Activated naive CD4-positive, alpha-beta T cell treated with anti-CD3 and anti-CD28 coated beads, Interleukin-2, amount 50 U/mL, for 24 hours (primary cell): ENCODE measurements around the gene C2.

Experiments
- H3K27ac Mint-ChIP-seq: one replicate; pipeline ENCODE4 v1.8.0; 2021; ENCODE audit warnings: mild to moderate bottlenecking, mixed read lengths
- H3K27me3 Mint-ChIP-seq: one replicate; pipeline ENCODE4 v1.8.0; 2021; ENCODE audit warnings: mixed read lengths
- H3K36me3 Mint-ChIP-seq: one replicate; pipeline ENCODE4 v1.8.0; 2021; ENCODE audit warnings: mixed read lengths
- H3K4me1 Mint-ChIP-seq: one replicate; pipeline ENCODE4 v1.8.0; 2021; ENCODE audit warnings: mixed read lengths
- H3K4me3 Mint-ChIP-seq: one replicate; pipeline ENCODE4 v1.8.0; 2021; ENCODE audit warnings: mild to moderate bottlenecking, mixed read lengths
- H3K9me3 Mint-ChIP-seq: one replicate; pipeline ENCODE4 v1.8.0; 2021; ENCODE audit warnings: mixed read lengths

C2 gene

GRCh38 chr6:31927242-31927862, at the start of gene C2:
Gene C2 (plus strand): TSS chr6:31927717. CDS start chr6:31927753, 36 bp downstream.
- Mint-ChIP-seq H3K4me3 (no peak within 1 kb of the TSS), H3K4me1 (no peaks in the 10 kb centered on the region), H3K9me3 (no peaks in the 10 kb centered on the region), H3K36me3 (no peaks in the 10 kb centered on the region), H3K27ac (no peak within 1 kb of the TSS), H3K27me3 (peaks cover 2% of the 10 kb centered on the region)

GRCh38 chr6:31878222-31878621, 49.3 kb upstream of the C2 start:
- Mint-ChIP-seq H3K36me3 (peaks cover 13% of the 10 kb centered on the region), H3K9me3 (no peaks in the 10 kb centered on the region), H3K27me3 (no peaks in the 10 kb centered on the region), H3K4me3 (no peak overlapping the region), H3K27ac (no peak overlapping the region), H3K4me1 (no peaks in the 10 kb centered on the region)

DNA sequence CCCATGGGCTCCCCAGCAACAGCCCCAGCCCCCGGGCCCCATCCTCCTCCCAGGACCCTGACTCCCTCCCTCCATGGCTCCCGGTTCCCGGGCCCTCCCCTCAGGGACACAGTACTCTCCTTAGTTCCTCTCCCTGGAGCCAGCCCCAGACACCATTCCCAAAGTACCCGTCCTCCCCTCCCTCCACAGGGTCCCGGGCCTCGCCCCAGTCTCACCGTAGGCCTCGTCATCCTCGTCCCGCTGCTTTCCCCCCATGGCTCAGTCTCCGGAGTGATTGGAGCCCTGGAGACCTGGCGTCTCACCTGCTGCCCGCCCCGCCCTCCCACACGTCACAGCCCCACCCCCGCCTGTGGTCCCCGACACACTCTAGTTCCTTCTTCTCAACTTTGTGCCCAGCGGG, 48.8 kb upstream of the C2 start, which contains the start of gene SLC44A4:
Gene SLC44A4 (minus strand): TSS at position 272 of the 400 bp plus-strand sequence. CDS start 17 bp downstream, at position 255.
- H3K27me3 Mint-ChIP-seq = no peaks in the 10 kb centered on the region
- H3K27ac Mint-ChIP-seq = no peak within 1 kb of the TSS
- H3K4me3 Mint-ChIP-seq = no peak within 1 kb of the TSS
- H3K4me1 Mint-ChIP-seq = no peaks in the 10 kb centered on the region
- H3K36me3 Mint-ChIP-seq = peaks cover 13% of the 10 kb centered on the region
- H3K9me3 Mint-ChIP-seq = no peaks in the 10 kb centered on the region

DNA sequence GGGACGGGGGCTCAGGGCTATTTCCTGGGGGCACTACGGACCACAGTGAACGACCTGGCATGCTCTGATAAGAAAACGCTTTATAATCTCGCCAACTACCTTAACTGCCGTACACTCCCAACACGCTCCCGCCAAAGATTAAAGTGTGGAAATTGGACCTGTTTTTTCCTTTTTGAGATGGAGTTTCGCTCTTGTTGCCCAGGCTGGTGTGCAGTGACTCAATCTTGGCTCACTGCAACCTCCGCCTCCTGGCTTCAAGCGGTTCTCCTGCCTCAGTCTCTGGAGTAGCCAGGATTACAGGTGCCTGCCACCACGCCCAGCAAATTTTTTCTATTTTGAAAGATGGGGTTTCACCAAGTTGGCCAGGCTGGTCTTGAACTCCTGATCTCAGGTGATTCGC, 48.4 kb upstream of the C2 start:
- Mint-ChIP-seq H3K36me3 (peaks cover 13% of the 10 kb centered on the region), H3K4me3 (no peak overlapping the region), H3K27ac (no peak overlapping the region)

DNA sequence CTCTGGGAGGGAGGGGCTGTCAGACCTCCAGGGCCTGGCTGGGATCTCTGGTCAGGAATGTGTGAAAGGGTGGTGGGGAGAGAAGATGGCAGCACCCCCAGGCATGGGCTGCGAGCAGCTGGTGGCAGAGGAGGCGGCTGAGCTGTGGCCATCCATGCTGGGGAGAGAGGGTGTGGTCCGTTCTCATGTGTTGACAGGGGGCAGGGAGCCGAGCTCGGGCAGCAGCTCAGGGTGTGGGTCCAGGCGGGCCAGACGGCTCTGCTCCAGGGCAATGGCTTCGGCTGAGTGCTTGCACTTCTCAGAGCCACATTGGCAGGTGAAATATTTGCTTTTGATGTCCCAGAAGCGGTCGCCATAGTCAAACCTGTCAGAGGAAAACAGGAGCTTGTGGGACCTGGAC, 47.6 kb upstream of the C2 start:
- Mint-ChIP-seq H3K9me3 (no peaks in the 10 kb centered on the region), H3K4me3 (no peak overlapping the region), H3K4me1 (no peaks in the 10 kb centered on the region), H3K27me3 (no peaks in the 10 kb centered on the region), H3K27ac (no peak overlapping the region), H3K36me3 (peaks cover 13% of the 10 kb centered on the region)

More for the DNA sequence above, 48.4 kb upstream of the C2 start:
- H3K9me3 Mint-ChIP-seq = no peaks in the 10 kb centered on the region
- H3K4me1 Mint-ChIP-seq = no peaks in the 10 kb centered on the region
- no peaks in the 10 kb centered on the region for H3K27me3 Mint-ChIP-seq

GRCh38 chr6:31880616-31881015, 46.9 kb upstream of the C2 start:
- Mint-ChIP-seq H3K4me3 (no peak overlapping the region), H3K9me3 (no peaks in the 10 kb centered on the region), H3K27ac (no peak overlapping the region), H3K4me1 (no peaks in the 10 kb centered on the region), H3K27me3 (no peaks in the 10 kb centered on the region), H3K36me3 (peaks cover 13% of the 10 kb centered on the region)

DNA sequence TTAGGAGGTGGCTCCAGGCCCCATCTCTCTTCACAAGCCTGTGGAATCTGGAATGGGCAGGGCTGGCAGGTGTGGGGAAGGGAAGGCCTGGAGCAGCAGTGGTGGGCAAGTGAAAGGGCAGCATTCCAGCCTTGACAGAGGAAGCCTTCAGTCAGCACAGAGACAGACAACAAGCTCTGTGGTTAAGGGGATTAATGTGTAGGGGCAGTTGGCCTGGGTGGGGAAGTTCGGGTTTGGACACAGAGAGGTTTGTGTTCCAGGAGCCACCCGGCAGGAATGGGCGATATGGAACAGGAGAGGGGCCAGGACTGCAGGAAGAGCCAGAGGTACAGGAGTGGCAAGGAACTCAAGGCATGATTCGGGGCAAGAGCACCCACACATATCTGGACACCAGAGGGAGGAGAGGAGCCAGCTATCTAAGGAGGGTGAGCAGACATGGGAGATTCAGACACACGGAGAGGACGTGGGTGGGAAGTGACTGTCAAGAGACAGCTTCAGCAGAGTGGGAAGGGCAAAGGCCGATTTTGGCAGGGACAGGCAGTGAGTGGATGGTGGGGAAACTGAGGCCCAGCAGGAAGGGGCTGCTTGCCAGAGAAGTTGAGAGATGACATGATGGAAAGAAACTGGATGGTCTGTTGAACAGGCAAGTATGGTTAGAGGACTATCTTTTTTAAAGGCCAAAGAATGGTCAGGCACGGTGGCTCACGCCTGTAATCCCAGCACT, 46.2 kb upstream of the C2 start:
- Mint-ChIP-seq H3K4me1 (no peaks in the 10 kb centered on the region), H3K36me3 (peaks cover 17% of the 10 kb centered on the region), H3K4me3 (no peak overlapping the region), H3K27ac (no peak overlapping the region), H3K27me3 (no peaks in the 10 kb centered on the region), H3K9me3 (no peaks in the 10 kb centered on the region)

GRCh38 chr6:31882344-31882743, 45.2 kb upstream of the C2 start:
- Mint-ChIP-seq H3K4me3 (no peak overlapping the region), H3K27ac (no peak overlapping the region), H3K4me1 (no peaks in the 10 kb centered on the region), H3K36me3 (peaks cover 17% of the 10 kb centered on the region), H3K27me3 (no peaks in the 10 kb centered on the region), H3K9me3 (no peaks in the 10 kb centered on the region)

DNA sequence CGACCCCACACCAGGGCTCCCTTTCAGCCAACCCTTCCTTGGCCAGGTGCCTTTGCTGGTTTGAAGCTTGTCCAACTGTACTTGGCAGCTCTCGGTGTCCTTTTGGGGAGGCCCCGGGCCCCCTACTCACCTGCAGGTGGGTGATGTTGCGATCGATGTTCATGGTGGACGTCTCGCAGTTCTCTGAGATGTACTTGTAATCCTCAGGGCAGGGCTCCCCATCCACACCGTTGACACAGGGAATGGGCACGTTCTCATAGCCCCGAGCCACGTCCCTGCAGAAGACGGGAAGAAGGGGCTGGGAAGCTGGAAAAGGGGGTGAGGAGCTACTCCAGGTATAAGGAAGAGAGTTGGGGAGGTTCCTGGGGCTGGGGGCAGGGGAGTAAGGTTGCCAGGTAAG, 43.8 kb upstream of the C2 start:
- no peaks in the 10 kb centered on the region for H3K4me1 Mint-ChIP-seq
- no peak overlapping the region for H3K4me3 Mint-ChIP-seq
- H3K27me3 Mint-ChIP-seq = no peaks in the 10 kb centered on the region
- H3K27ac Mint-ChIP-seq = no peak overlapping the region
- H3K36me3 Mint-ChIP-seq = peaks cover 17% of the 10 kb centered on the region
- no peaks in the 10 kb centered on the region for H3K9me3 Mint-ChIP-seq

DNA sequence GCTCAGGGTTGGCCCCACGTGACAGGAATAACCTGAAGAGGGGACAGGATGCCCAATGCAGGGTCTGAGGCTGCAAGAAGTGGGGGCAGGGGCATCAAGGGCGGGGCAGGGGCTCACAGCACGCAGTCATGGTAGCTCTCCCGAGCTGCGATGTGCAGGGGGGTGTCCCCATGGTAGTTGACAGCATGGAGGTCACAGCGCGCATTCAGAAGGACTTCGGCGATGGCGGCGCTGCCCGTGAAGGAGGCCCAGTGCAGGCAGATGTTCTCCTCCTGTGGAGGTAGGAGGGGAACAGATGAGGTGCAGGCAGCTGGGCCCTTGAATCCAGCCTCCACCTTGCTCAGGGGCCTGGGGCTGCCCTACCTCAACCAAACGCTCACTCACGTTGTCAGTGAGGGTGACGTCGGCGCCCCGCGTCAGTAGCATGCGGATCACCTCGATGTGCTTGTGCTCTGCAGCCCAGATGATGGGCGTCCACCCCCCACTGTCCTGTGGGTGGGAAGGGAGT, 42.9 kb upstream of the C2 start:
- no peaks in the 10 kb centered on the region for H3K27me3 Mint-ChIP-seq
- H3K4me3 Mint-ChIP-seq = no peak overlapping the region
- H3K4me1 Mint-ChIP-seq = no peaks in the 10 kb centered on the region
- H3K27ac Mint-ChIP-seq = no peak overlapping the region
- H3K9me3 Mint-ChIP-seq = no peaks in the 10 kb centered on the region
- peaks cover 17% of the 10 kb centered on the region for H3K36me3 Mint-ChIP-seq

GRCh38 chr6:31886541-31886991, 41.0 kb upstream of the C2 start:
- Mint-ChIP-seq H3K36me3 (peaks cover 13% of the 10 kb centered on the region), H3K4me3 (no peak overlapping the region), H3K27ac (no peak overlapping the region), H3K27me3 (no peaks in the 10 kb centered on the region), H3K9me3 (no peaks in the 10 kb centered on the region), H3K4me1 (no peaks in the 10 kb centered on the region)

DNA sequence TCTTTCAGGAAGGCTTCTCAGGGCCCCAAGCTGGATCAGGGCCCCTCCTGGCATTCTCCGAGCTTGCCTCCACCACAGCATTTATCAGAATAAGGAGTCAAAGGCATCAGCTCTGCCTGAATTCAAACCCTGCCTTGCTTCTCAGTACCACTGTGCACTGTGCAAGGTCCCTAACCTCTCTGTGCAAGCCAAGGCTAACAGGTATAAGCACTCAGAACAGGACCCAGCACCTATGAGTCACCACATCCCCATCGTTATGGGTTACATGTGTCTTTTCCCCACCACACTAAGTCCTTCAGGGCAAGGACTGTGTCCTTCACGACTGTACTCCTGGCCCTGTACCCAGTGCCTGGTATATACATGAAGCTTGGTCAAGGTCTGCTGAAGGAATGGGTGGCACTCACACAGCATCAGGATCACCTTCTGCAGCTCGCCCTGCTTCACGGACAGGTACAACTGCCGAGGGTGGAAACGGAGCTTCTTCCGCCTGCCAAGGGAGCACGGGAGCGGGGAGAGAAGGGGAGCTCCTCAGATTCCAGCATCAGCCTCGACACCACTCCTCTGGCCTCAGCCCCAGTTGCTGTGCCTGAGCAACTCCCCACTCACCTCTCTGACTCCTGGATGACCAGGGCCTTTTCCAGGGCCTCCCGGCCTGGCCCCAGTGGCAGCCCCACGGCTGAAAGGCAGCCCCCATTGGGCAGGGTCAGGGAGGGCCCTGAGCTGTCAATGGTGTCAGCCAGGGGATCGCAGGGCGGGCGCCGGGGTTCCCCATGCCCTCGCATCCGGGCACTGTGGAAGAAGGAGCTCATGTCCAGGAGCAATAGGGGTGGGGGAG, 40.1 kb upstream of the C2 start:
- Mint-ChIP-seq H3K9me3 (no peaks in the 10 kb centered on the region), H3K4me1 (no peaks in the 10 kb centered on the region), H3K27me3 (no peaks in the 10 kb centered on the region), H3K27ac (no peak overlapping the region), H3K4me3 (no peak overlapping the region), H3K36me3 (peaks cover 13% of the 10 kb centered on the region)

DNA sequence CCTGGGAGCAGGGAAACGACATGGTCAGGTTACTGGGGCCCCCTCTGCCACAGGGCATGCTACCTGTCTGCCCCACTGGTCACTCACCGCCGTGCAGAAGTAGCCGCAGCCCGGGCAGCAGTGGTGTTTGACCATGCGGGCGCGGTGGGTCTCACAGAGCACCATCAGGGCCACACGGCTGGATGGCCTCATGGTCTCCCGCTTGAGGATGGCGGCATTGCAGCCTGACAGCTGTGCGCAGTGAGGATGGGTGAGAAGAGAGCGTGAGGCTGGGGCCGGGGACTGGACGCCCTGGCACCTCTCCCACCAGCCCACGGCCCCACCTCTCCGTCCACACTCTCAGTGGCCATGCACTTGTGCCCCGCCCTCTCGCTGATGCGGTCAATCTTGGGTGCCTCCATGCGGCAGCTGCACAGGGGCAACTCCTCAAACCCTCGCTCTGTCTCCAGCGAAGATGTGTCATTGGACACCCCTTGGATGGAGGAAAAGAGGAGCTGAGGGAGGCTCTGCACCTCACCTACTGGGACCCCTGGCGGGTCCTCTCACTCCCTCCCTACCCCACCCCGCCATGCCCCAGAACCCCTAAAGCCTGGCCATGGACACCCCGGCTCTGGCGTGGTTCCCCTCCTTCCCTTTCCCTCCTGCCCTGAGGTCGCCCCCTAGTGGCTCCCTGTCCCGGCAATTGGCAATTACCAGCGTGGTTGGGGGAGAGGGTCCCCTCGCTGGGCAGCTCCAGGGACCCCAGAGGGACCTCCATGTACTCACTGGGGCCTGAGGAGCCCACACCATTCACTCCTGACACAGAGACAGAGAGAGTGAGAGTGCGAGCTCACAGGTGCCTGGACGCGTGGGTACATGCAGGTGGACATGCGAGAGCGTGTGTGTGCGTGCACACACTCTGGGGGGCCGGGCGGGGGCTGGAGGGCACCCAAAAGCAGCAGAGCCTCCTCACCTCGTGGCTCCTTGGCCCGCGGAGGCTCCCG, 39.0 kb upstream of the C2 start:
- Mint-ChIP-seq H3K27ac (no peak overlapping the region), H3K27me3 (no peaks in the 10 kb centered on the region), H3K4me1 (no peaks in the 10 kb centered on the region), H3K36me3 (peaks cover 13% of the 10 kb centered on the region), H3K4me3 (no peak overlapping the region), H3K9me3 (no peaks in the 10 kb centered on the region)

DNA sequence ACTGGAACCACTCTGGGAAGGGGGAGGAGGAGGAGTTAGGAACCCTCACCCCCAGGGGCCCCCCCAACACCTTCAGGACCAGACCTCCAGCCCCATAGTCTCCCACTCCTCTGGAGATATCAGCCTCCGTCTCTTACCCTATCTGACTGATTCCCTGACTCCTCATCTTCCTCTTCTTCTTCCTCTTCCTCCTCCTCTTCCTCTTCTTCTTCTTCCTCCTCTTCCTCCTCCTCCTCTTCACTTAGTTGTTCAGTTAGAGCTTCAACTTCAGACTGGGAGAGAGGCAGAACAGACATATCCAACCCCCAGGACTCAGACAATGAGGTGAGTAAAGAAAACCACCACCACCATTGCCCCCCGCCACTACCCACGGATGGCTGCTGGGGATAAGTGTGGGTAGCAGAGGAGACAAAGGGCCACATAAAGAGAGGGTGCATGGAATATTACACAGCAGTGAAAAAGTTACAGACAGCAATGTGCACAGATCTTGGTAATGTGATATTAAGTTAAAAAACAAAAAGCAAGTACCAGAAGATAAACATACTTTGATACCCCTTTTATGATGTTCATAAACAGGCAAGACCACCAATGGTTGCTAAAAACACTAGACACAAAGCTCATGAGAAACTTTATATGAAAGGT, 38.1 kb upstream of the C2 start:
- Mint-ChIP-seq H3K4me3 (no peak overlapping the region), H3K27ac (no peak overlapping the region), H3K36me3 (peaks cover 13% of the 10 kb centered on the region), H3K4me1 (no peaks in the 10 kb centered on the region), H3K27me3 (no peaks in the 10 kb centered on the region), H3K9me3 (no peaks in the 10 kb centered on the region)
